NCI-H146 treated with DMSO at 0.1 percent for 48 hours (cell line): ENCODE measurements around the gene ZNF521.
"Not testable (repeated sequence)": the region's sequence is repeated elsewhere in the genome, so short reads cannot be mapped to it uniquely, and the experiment has no call there.

Experiments used
- DNase-seq: peaks from one replicate; lab custom pipeline; 2025; ENCODE audit not compliant: unreplicated experiment; lab: John Stamatoyannopoulos, UW

Gene ZNF521

GRCh38 chr18:25047421-25047820 lies 304.5 kb downstream of the ZNF521 start:
- DNase-seq: no peak

GRCh38 chr18:25044694-25045093 lies 307.3 kb downstream of the ZNF521 start:
- DNase-seq: no peak

GRCh38 chr18:25043104-25043503 lies 308.9 kb downstream of the ZNF521 start:
- no peak for DNase-seq

GRCh38 chr18:25042641-25043051 lies 309.3 kb downstream of the ZNF521 start:
- DNase-seq: no peak

- DNase-seq: no peak
Observed at GRCh38 chr18:25039781-25040180, 312.2 kb downstream of the ZNF521 start.

- no peak for DNase-seq
Observed at GRCh38 chr18:25038261-25038660, 313.7 kb downstream of the ZNF521 start.

- no peak for DNase-seq
Observed at GRCh38 chr18:25033747-25034471, 318.1 kb downstream of the ZNF521 start.

- not testable (repeated sequence) for DNase-seq
Observed at GRCh38 chr18:25033175-25033574, 318.8 kb downstream of the ZNF521 start.

- DNase-seq: no peak
Observed at GRCh38 chr18:25029802-25030201, 322.2 kb downstream of the ZNF521 start.

- no peak for DNase-seq
Observed at GRCh38 chr18:25019931-25020330, 332.0 kb downstream of the ZNF521 start.

GRCh38 chr18:25019086-25019860 lies 332.7 kb downstream of the ZNF521 start:
- DNase-seq: no peak

GRCh38 chr18:25016666-25017065 lies 335.3 kb downstream of the ZNF521 start:
- DNase-seq: no peak

GRCh38 chr18:25016181-25016580 lies 335.8 kb downstream of the ZNF521 start:
- DNase-seq: no peak
